Stimulated activated naive B cell treated with anti-CD40 and anti-IgM and Interleukin-4, amounts not matched to agents 10 μg/mL and 1 μg/mL and 100 μg/mL, for 72 hours (primary cell): ENCODE data around the gene CRACR2B.
A peak's percentile ranks its signal among the peaks of the same experiment; 100 is the strongest.

Experiments
- ATAC-seq, 2 donors: fragments of 150-1000 bp; cut with Tn5 transposase; replicated peaks; 2 replicates each; pipeline ENCODE4 v1.10.0; 2021; ENCODE audit warnings: moderate library complexity in 1 of 2
- DNase-seq: peaks from one replicate; pipeline ENCODE4 v3.0.0; 2021
- H3K27ac Mint-ChIP-seq: one replicate; pipeline ENCODE4 v1.8.0; 2022; ENCODE audit warnings: mild to moderate bottlenecking, mixed read lengths
- H3K27me3 Mint-ChIP-seq, 2 donors: one replicate each; pipeline ENCODE4 v1.8.0; 2022; ENCODE audit warnings: mixed read lengths in 2 of 2
- H3K36me3 Mint-ChIP-seq, 2 donors: one replicate each; pipeline ENCODE4 v1.8.0; 2022; ENCODE audit warnings: mixed read lengths in 2 of 2, mild to moderate bottlenecking in 1 of 2
- H3K4me1 Mint-ChIP-seq, 2 donors: one replicate each; pipeline ENCODE4 v1.8.0; 2022; ENCODE audit warnings: mixed read lengths in 2 of 2, mild to moderate bottlenecking in 1 of 2
- H3K4me3 Mint-ChIP-seq, 2 donors: one replicate each; pipeline ENCODE4 v1.8.0; 2022; ENCODE audit warnings: mild to moderate bottlenecking in 2 of 2, mixed read lengths in 2 of 2, moderate library complexity in 1 of 2
- H3K9me3 Mint-ChIP-seq, 2 donors: one replicate each; pipeline ENCODE4 v1.8.0; 2022; ENCODE audit warnings: mixed read lengths in 2 of 2, mild to moderate bottlenecking in 1 of 2

Gene CRACR2B

DNA sequence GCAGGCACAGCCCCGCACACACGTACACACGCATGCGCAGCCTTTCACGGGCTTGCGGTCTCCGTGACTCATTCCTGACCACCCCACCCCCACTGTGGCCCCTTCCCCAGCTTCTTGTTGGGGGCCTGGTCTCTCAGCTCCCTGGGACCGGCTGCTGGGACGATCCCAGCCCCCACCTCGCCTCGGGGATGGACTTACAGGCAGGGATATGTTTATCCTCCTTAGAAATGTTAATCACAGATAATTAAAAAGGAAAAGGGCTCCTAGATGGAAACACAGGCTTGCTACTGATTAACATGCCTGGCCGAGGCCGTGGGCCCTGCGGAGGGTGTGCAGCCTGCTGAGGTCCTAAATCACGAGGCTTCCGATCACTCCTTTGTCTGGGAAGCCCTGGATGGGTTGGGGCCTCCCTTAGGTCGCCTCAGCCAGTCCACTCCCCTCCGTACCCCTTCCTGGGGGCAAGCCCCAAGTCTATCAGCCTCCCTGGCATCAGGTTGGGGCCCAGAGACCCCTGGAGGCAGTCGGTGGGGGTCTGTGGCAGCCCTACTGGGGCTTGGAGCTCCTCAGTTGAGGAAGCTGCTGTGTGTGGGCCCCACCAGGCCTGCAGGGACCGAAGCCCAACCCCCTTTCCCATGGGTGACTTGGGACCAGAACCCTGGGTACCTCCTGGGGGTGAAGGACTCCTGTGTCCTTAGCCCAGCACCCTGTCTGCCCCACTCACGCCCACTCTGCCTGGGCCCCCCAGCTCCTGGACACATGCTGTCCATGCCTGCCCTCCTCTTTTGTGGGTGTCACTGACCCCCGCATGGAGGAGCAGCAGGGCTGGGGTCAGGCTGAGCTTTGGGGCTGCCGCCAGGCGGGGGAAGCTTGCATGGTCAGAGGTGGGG, 35.5 kb downstream of the CRACR2B start:
- no peak for ATAC-seq
- H3K4me3 Mint-ChIP-seq = no peak overlapping the region

DNA sequence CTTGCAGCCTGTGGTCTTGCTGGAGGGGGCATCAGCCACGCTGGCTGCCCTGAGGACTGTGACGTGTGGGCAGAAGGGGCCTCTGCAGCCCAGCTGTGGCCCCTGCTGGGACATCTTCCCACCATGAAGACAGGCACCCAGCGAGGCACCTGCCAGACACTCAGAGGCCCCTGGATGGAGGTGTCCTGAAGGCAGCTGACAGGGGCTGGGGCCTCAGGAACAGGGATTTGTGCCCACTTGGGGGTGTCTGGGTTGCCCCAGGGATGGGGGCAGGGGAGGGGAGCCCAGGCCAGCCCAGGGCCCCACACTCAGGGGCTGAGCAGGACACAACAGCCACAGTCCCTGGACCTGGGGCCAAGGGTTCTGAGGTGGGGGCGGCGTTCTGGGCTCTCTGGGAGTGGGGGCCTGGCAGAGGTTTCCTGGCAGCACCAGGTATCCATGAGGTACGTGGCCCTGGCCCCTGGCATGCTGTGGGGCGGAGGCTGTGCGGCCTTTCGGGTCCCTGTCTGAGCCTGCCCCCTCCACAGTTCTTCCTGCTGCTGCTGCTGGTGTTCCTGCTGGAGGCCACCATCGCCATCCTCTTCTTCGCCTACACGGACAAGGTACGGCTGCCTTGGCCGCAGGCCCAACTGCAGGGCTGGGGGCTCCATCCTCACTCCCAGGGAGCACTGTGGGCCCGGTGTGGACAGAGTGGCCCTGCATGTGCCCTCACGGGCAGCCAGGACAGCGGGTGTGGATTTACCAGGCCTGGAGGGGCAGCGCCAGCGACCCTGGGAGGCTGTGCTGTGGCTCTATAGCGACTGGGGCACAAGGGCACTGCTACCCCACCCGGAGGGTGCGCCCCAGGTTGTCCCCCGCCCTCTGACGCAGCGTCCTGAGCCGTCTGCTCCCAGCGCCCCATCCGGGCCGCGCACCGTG, 36.5 kb downstream of the CRACR2B start:
- Mint-ChIP-seq H3K4me1 (peaks cover 0 to 3% of the 10 kb centered on the region in 2 donors), H3K9me3 (no peaks in the 10 kb centered on the region), H3K27me3 (no peaks in the 10 kb centered on the region), H3K27ac (peak overlapping the region; percentile 73), H3K36me3 (peaks cover 7 to 8% of the 10 kb centered on the region in 2 donors), H3K4me3 (no peak overlapping the region)
- ATAC-seq (no peak), DNase-seq (no peak)

More for the DNA sequence above, 35.5 kb downstream of the CRACR2B start:
- Mint-ChIP-seq H3K4me1 (peaks cover 0 to 3% of the 10 kb centered on the region in 2 donors), H3K27me3 (no peaks in the 10 kb centered on the region), H3K9me3 (no peaks in the 10 kb centered on the region), H3K36me3 (peaks cover 3 to 6% of the 10 kb centered on the region in 2 donors), H3K27ac (peak overlapping the region; percentile 73)
- no peak for DNase-seq

DNA sequence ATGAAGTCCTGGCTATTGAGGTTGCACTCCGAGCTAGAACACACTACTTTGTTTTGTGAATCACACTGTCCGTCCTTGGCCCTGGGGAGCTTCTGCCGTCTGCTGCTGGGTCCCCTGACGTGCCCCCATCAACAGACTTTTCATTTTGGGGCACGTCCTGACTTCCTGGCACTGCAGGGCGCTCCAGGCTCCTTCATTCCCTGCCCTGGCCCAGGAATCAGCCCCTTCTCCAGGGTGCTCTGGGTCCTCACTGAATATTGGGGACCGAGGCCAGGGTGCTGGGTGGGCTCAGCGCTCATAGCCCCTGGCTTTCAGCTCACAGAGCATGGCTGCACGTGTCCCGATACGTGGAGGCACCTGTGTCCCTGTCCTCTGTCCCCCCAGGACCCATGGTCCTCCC, 37.2 kb downstream of the CRACR2B start:
- Mint-ChIP-seq H3K36me3 (peaks cover 7 to 8% of the 10 kb centered on the region in 2 donors), H3K9me3 (no peaks in the 10 kb centered on the region)

DNA sequence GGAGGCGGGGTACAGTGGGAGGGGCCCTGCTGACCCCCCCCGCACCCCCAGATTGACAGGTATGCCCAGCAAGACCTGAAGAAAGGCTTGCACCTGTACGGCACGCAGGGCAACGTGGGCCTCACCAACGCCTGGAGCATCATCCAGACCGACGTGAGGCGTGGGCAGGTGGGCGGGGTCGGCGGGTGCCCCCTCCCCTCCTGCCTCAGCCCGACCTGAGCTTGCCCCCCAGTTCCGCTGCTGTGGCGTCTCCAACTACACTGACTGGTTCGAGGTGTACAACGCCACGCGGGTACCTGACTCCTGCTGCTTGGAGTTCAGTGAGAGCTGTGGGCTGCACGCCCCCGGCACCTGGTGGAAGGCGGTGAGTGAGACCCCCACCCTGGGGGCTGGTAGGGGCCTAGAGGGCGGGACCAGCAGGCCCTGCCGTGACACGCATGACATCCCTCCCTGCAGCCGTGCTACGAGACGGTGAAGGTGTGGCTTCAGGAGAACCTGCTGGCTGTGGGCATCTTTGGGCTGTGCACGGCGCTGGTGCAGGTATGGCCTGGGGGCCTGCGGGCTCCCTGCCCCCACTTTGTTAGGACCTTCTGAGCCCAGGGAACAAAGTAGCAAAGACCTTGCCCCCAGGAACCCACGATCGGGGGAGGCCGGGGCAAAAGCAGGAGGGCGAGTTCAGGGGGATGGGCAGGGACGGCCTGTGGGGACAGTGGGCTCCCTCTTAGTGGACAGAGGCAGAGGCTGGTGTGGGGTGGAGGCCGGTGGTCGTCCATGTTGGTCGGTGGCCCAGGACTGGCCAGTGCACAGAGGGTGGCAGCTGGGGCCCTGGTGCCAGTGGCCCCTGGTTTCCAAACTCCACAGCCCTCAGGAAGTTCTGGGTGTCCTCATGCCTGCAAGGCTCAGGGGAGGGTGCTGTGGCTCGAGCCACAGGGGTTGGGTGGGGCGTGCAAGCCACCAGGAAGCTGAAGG, 38.0 kb downstream of the CRACR2B start:
- no peak for ATAC-seq
- DNase-seq = no peak
- no peaks in the 10 kb centered on the region for H3K9me3 Mint-ChIP-seq
- no peak overlapping the region for H3K4me3 Mint-ChIP-seq
- H3K27me3 Mint-ChIP-seq = no peaks in the 10 kb centered on the region
- H3K36me3 Mint-ChIP-seq = peaks cover 9 to 12% of the 10 kb centered on the region in 2 donors
- no peaks in the 10 kb centered on the region for H3K4me1 Mint-ChIP-seq
- peak overlapping the region; percentile 14 for H3K27ac Mint-ChIP-seq

More for the DNA sequence above, 37.2 kb downstream of the CRACR2B start:
- ATAC-seq (no peak), DNase-seq (no peak)
- Mint-ChIP-seq H3K27me3 (no peaks in the 10 kb centered on the region), H3K4me3 (no peak overlapping the region), H3K4me1 (no peaks in the 10 kb centered on the region), H3K27ac (no peak overlapping the region)

DNA sequence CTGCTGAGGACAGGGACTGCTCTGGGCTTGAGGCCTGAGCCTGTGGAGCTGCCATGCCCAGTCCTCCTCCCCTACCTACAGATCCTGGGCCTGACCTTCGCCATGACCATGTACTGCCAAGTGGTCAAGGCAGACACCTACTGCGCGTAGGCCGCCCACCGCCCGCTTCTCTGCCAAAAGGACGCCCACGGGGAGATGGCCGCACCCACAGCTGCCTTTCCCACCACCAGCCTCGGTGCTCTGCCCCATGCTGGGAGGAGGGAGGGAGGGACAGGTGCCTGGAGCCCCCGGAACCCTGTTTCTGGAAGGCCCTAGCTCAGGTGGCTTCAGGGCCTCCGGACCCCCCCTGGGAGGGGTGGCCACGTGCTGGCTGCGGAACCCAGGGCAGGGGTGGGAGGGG, 38.8 kb downstream of the CRACR2B start:
- DNase-seq = no peak
- no peaks in the 10 kb centered on the region for H3K27me3 Mint-ChIP-seq
- no peaks in the 10 kb centered on the region for H3K9me3 Mint-ChIP-seq
- H3K4me1 Mint-ChIP-seq = no peaks in the 10 kb centered on the region
- no peak overlapping the region for H3K27ac Mint-ChIP-seq
- H3K4me3 Mint-ChIP-seq = no peak overlapping the region
- peaks cover 10 to 15% of the 10 kb centered on the region in 2 donors for H3K36me3 Mint-ChIP-seq
- ATAC-seq = no peak

DNA sequence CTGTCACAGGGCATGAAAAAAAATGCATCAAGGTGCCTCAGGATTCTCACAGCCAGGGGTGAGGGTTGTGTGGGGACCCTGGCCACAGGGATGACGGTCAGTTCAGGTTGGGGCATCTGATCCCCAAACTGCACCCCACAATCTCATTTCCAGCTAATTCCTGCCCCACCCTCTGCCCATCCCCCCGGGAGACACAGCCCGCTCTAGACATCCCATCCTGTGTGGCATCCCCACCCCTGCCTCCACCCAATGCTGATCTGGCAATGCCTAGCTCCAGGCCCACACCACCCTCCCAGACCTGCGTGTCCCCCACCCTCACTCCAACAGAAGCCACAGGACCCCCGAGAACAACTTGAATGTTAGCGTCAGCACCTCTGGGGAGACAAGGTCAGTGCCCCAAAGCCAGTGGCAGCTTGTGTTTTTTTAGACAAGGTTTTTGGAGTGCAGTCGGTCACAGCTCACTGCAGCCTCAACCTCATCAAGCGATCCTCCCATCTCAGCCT, 40.2 kb downstream of the CRACR2B start:
- Mint-ChIP-seq H3K4me3 (no peak overlapping the region), H3K27ac (no peak overlapping the region), H3K27me3 (no peaks in the 10 kb centered on the region), H3K36me3 (peaks cover 16 to 20% of the 10 kb centered on the region in 2 donors), H3K4me1 (no peaks in the 10 kb centered on the region), H3K9me3 (no peaks in the 10 kb centered on the region)
- DNase-seq = no peak
- ATAC-seq = no peak

DNA sequence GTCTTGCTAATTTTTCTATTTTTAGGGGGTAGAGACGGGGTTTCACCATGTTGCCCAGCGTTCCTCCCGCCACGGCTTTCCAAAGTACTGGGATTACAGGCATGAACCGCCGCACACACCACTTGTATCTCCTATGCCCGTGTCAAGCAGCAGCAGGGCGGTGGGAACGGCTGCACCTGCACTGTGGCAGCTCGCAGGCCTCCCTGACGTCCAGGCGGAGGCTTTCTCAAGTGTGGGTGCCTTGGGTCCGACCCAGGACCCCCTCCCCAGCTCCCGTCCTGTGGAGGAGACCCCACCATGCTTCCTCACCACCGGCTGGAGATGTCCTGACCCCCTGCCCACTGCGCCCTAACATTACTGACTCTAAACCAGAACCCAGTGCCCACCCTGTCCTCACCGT, 40.7 kb downstream of the CRACR2B start:
- no peaks in the 10 kb centered on the region for H3K4me1 Mint-ChIP-seq
- no peaks in the 10 kb centered on the region for H3K9me3 Mint-ChIP-seq
- H3K27ac Mint-ChIP-seq = no peak overlapping the region
- no peaks in the 10 kb centered on the region for H3K27me3 Mint-ChIP-seq
- H3K36me3 Mint-ChIP-seq = peaks cover 20 to 24% of the 10 kb centered on the region in 2 donors
- ATAC-seq (no peak), DNase-seq (no peak)
- H3K4me3 Mint-ChIP-seq = no peak overlapping the region

DNA sequence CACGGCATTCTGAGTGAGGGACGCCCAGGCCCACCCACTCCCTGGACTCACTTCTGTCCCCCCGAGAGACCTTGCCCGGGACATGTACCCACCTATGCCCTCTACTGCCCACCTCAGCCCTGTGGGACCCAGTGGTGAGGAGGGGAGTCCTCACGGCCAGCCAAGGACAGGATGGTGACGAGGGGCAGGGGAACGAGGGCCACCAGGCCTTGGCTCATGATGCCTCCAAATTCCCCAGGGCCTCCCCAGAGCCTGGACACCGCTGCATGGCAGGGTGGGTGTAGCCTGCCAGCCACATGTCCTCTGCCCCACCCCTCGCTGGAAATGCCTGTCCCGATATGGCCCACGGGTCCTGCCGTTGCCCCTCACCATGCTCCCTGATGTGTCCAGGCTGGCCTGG, 41.1 kb downstream of the CRACR2B start:
- Mint-ChIP-seq H3K36me3 (peaks cover 24 to 28% of the 10 kb centered on the region in 2 donors), H3K4me1 (no peaks in the 10 kb centered on the region), H3K27ac (no peak overlapping the region), H3K27me3 (no peaks in the 10 kb centered on the region), H3K9me3 (no peaks in the 10 kb centered on the region), H3K4me3 (no peak overlapping the region)
- no peak for ATAC-seq
- DNase-seq = no peak

DNA sequence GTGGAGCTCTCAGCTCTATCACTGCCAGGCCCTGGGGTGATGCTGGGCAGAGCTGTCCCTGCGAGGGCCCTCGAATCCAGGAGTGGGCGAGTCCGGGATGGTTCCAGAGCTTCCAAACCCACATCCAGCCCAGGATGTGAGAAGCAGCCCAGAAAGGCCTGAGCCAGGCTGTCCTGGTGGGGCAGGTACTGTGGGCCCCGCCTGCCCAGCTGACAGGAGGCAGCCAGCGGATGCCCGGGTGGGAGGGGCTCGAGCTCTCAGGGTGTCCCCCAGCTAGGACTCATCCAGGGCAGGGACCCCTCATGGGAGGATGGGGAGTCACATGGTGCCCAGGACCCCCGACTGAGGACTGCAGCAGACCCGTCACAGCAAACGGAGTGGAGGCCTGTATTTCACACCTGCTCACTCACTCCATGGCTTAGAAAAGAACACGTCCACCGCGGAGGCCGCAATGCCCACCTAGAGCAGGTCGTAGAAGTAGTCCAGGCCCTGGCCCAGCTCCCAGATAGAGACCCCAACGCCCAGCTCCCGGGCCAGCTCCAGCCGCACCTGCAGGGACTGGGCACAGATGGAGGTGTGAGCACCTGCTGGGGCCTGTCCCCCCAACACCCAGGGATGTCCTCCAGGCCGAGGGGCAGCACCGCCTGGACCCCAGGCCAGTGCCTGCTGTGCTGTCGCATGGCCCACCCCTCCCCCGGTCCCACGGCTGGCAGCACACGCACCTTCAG, 41.8 kb downstream of the CRACR2B start:
- DNase-seq (no peak), ATAC-seq (no peak)
- no peaks in the 10 kb centered on the region for H3K4me1 Mint-ChIP-seq
- no peak overlapping the region for H3K4me3 Mint-ChIP-seq
- no peak overlapping the region for H3K27ac Mint-ChIP-seq
- H3K36me3 Mint-ChIP-seq = peaks cover 28 to 33% of the 10 kb centered on the region in 2 donors
- no peaks in the 10 kb centered on the region for H3K9me3 Mint-ChIP-seq
- H3K27me3 Mint-ChIP-seq = no peaks in the 10 kb centered on the region

DNA sequence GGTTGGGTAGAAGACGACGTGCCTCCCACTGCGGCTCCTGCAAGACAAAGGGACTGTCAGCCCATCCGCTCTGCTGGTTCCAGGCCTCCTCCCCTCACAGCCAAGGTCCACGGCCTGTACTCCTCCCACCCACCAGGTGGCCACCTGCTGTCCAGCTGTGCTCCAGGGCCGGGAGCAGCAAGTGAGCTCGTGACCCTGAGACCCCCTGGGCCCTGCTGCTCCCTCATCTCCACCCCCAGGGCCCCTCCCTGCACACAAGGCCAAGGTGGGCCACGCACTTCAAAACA, 42.4 kb downstream of the CRACR2B start:
- peaks cover 32 to 35% of the 10 kb centered on the region in 2 donors for H3K36me3 Mint-ChIP-seq
- DNase-seq (no peak), ATAC-seq (no peak)
- no peak overlapping the region for H3K27ac Mint-ChIP-seq
- no peak overlapping the region for H3K4me3 Mint-ChIP-seq
- H3K4me1 Mint-ChIP-seq = no peaks in the 10 kb centered on the region
- H3K27me3 Mint-ChIP-seq = no peaks in the 10 kb centered on the region
- no peaks in the 10 kb centered on the region for H3K9me3 Mint-ChIP-seq

DNA sequence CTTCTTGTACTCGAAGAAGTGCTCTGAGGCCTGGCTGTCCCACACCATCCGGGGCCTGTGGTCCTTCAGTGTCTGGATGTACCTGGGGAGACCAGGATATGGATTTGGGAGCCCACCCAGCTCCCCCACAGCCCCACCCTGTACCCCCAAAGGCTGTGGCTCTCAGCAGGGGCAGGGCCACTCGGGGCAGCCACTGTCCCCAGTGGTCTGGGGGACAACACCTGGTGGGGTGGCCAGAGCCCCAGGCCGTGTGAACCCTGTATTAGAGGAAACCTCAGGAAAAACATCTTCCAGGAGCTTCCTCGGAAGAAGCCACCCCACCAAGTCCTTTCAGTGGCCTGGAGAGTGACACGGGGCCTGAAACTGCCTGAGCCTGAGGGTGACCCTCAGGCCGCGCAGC, 42.7 kb downstream of the CRACR2B start:
- no peak overlapping the region for H3K4me3 Mint-ChIP-seq
- H3K9me3 Mint-ChIP-seq = no peaks in the 10 kb centered on the region
- H3K36me3 Mint-ChIP-seq = peaks cover 35 to 38% of the 10 kb centered on the region in 2 donors
- ATAC-seq = no peak
- no peaks in the 10 kb centered on the region for H3K4me1 Mint-ChIP-seq
- H3K27me3 Mint-ChIP-seq = no peaks in the 10 kb centered on the region
- DNase-seq = no peak
- H3K27ac Mint-ChIP-seq = no peak overlapping the region

DNA sequence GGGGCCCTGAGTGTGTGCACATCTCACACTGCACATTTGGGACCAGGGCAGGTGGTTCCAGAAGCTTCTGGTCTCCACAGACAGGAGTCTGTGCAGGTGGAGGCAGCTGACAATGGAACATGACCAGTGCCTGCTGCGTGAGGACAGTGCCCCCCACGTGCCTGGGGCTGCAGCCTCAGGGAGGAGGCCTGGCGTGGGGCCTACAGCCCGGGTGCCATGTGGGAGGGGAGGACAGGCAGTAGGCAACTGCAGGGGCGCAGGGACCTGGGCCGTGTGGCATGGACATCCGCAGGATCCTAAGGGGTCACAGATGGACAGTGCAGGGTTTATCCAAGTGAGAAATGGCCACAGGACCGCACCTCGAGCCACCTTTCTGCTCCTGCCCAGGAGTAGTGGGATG, 43.8 kb downstream of the CRACR2B start:
- Mint-ChIP-seq H3K9me3 (no peaks in the 10 kb centered on the region), H3K36me3 (peaks cover 38 to 42% of the 10 kb centered on the region in 2 donors), H3K4me1 (no peaks in the 10 kb centered on the region), H3K4me3 (no peak overlapping the region), H3K27ac (no peak overlapping the region), H3K27me3 (no peaks in the 10 kb centered on the region)
- DNase-seq (no peak), ATAC-seq (no peak)

DNA sequence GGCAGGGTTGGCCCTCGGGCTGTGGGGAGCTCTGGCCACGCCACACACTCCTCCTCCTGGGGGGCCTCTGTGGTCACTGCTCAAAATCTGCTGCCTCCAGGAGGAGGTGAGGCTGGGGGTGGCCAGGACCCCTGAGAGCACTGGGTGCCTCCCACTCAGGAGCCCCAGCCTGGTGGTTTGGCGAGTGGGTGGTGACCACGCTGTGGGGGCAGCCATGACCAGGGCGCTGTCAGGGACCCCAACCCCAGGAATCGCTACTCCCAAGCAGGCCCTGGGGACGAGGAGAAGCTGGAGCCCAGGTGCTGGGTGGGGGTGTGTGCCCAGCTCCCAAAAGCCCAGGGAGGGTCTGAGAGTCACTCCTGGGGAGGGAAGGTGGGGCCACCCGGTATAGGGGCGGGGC, 45.1 kb downstream of the CRACR2B start:
- ATAC-seq (no peak), DNase-seq (no peak)
- peaks cover 43 to 48% of the 10 kb centered on the region in 2 donors for H3K36me3 Mint-ChIP-seq
- H3K27me3 Mint-ChIP-seq = no peaks in the 10 kb centered on the region
- H3K4me3 Mint-ChIP-seq = no peak overlapping the region
- H3K27ac Mint-ChIP-seq = no peak overlapping the region
- no peaks in the 10 kb centered on the region for H3K4me1 Mint-ChIP-seq
- peaks cover 0 to 1% of the 10 kb centered on the region in 2 donors for H3K9me3 Mint-ChIP-seq
